ENCODE data around the gene HECA. TPM values are rescaled to one million over a fixed set of nuclear protein-coding genes. Genes with fewer than 3 reads are reported as not detected.

HECA gene
- total and polyA plus RNA-seq, 10 of the 15 experiments (the other 5 are each of a cell fraction or from before 2014, with no cell fraction given), result 0.52 to 7.2 (median 2.7) TPM

DNA sequence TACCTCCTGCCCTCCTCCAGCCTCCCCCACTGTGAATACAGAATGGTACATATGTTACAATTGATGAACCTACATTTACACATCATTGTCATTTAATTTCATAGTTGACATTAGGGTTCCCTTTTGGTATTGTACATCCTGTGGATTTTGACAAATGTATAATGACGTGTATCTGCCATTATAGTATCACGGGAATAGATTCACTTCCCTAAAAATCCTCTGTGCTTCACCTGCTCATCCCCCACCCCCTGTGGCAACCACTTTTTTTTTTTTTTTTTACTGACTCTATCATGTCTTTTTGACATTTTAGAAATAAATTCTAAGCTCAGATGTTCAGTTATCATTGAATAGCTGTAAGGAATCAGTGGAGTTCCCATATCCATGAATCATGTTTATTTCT lies 30.4 kb downstream of the HECA start:
- no peak for FAIRE-seq
- BruUV-seq (replicated peaks), result no TSS peak
- no peak overlapping the region for H3K4me2 ChIP-seq (ENCODE audit: control insufficient read depth, insufficient read depth)
- ChIA-PET POLR2A (interaction anchor here (0.6 to 0.7 kb wide), 3 partner anchors 8 to 392 kb away, joined by 3 to 4 read pairs (median 4); no protein-coding TSS in a partner anchor), SMC1A (ENCODE audit: uncharacterized antibody, unreplicated experiment) (interaction anchor here (0.5 to 1.2 kb wide), 6 partner anchors 10 to 228 kb away, joined by 3 to 4 read pairs (median 3); no protein-coding TSS in a partner anchor), RAD21 (ENCODE audit: unreplicated experiment) (interaction anchor here (1.0 to 1.2 kb wide), 2 partner anchors 10 to 27 kb away, joined by 4 read pairs; no protein-coding TSS in a partner anchor), CTCF (interaction anchor here (1.0 to 1.3 kb wide), 3 partner anchors 15 to 204 kb away, joined by 3 read pairs; no protein-coding TSS in a partner anchor)
- H3K36me3 ChIP-seq (ENCODE audit: control insufficient read depth in 2 of 2, insufficient read depth in 2 of 2, low read length in 1 of 2), result peaks cover 0 to 8% of the 10 kb centered on the region in 2 experiments; a peak in 2 of 4 replicates
- intact Hi-C loops (cut with micrococcal nuclease; ENCODE audit: unreplicated experiment), result no loop called here
- H3K27ac ChIP-seq (ENCODE audit: control insufficient read depth, insufficient read depth), result no peak overlapping the region
- 94% methylated on average over 2 of the region's 2 CpGs for WGBS (ENCODE audit: insufficient coverage, insufficient replicate concordance, low lambda C conversion rate, missing lambda C conversion rate)
- H2AFZ ChIP-seq (ENCODE audit: control insufficient read depth, low read depth, low read length), result no peak overlapping the region
- H3K4me1 ChIP-seq (ENCODE audit: control insufficient read depth, insufficient read depth, low read length), result peaks cover 19% of the 10 kb centered on the region
- no peaks in the 10 kb centered on the region for H3K27me3 ChIP-seq (replicated peaks in 1 of 2; ENCODE audit: control insufficient read depth in 2 of 2, insufficient read depth in 2 of 2, low read length in 1 of 2)
- in situ Hi-C loops (cut with MboI), result no loop called here
- no peak for DNase-seq (ENCODE audit: low read depth, low spot score)
- H3K4me3 ChIP-seq, result no peak overlapping the region
- no peaks in the 10 kb centered on the region for H3K79me2 ChIP-seq (ENCODE audit: control insufficient read depth, insufficient read depth, low read length)
- ATAC-seq, result no peak
- no peaks in the 10 kb centered on the region for H4K20me1 ChIP-seq (ENCODE audit: control insufficient read depth, insufficient read depth)
- H3K9ac ChIP-seq (ENCODE audit: control insufficient read depth, insufficient read depth, low read length), result no peak overlapping the region
- TF ChIP-seq SPI1 (IDR thresholded peaks at IDR 0.05; ENCODE audit: borderline replicate concordance, insufficient read depth, low read depth, low read length) (peak; percentile 49; the same call in 1 of the 2 replicates), ZNF384 (IDR thresholded peaks at IDR 0.05; ENCODE audit: borderline replicate concordance, low read depth, low read length) (peak; percentile 24; the same call in 1 of the 2 replicates)
- TF ChIP-seq, protein P1, sequence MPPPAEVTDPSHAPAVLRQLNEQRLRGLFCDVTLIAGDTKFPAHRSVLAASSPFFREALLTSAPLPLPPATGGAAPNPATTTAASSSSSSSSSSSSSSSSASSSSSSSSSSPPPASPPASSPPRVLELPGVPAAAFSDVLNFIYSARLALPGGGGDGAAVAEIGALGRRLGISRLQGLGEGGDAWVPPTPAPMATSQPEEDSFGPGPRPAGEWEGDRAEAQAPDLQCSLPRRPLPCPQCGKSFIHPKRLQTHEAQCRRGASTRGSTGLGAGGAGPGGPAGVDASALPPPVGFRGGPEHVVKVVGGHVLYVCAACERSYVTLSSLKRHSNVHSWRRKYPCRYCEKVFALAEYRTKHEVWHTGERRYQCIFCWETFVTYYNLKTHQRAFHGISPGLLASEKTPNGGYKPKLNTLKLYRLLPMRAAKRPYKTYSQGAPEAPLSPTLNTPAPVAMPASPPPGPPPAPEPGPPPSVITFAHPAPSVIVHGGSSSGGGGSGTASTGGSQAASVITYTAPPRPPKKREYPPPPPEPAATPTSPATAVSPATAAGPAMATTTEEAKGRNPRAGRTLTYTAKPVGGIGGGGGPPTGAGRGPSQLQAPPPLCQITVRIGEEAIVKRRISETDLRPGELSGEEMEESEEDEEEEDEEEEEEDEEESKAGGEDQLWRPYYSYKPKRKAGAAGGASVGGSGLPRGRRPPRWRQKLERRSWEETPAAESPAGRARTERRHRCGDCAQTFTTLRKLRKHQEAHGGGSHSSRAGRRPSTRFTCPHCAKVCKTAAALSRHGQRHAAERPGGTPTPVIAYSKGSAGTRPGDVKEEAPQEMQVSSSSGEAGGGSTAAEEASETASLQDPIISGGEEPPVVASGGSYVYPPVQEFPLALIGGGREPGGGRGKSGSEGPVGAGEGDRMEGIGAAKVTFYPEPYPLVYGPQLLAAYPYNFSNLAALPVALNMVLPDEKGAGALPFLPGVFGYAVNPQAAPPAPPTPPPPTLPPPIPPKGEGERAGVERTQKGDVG (CRISPR knock-in tag; IDR thresholded peaks at IDR 0.05), result no peak
- H3K9me3 ChIP-seq (replicated peaks; ENCODE audit: control insufficient read depth, insufficient read depth, low read length), result no peaks in the 10 kb centered on the region
